Activated naive CD8-positive, alpha-beta T cell treated with anti-CD3 and anti-CD28 coated beads, Interleukin-2, amount 50 U/mL, for 24 hours (primary cell): Measurements from ENCODE around the gene KIF3B.
A peak's percentile ranks its signal among the peaks of the same experiment; 100 is the strongest.

Experiments used
- ATAC-seq: fragments of 150-1000 bp; cut with Tn5 transposase; one replicate; pipeline ENCODE4 v1.10.0; 2021
- DNase-seq: peaks from one replicate; pipeline ENCODE4 v3.0.0; 2021
- H3K27ac Mint-ChIP-seq: one replicate; pipeline ENCODE4 v1.8.0; 2021; ENCODE audit warnings: mild to moderate bottlenecking, mixed read lengths
- H3K27me3 Mint-ChIP-seq: one replicate; pipeline ENCODE4 v1.8.0; 2021; ENCODE audit warnings: mixed read lengths
- H3K36me3 Mint-ChIP-seq: one replicate; pipeline ENCODE4 v1.8.0; 2021; ENCODE audit warnings: low read depth, mixed read lengths
- H3K4me1 Mint-ChIP-seq: one replicate; pipeline ENCODE4 v1.8.0; 2021; ENCODE audit warnings: mixed read lengths
- H3K4me3 Mint-ChIP-seq: one replicate; pipeline ENCODE4 v1.8.0; 2021; ENCODE audit warnings: mild to moderate bottlenecking, moderate library complexity, mixed read lengths
- H3K9me3 Mint-ChIP-seq: one replicate; pipeline ENCODE4 v1.8.0; 2021; ENCODE audit warnings: mixed read lengths

Gene KIF3B

GRCh38 chr20:32357375-32357868 is 80.0 kb downstream of the KIF3B start:
- Mint-ChIP-seq H3K9me3 (no peaks in the 10 kb centered on the region), H3K27ac (peak overlapping the region; percentile 99), H3K4me1 (peaks cover 61% of the 10 kb centered on the region), H3K36me3 (peaks cover 30% of the 10 kb centered on the region), H3K27me3 (peaks cover 1% of the 10 kb centered on the region), H3K4me3 (peak overlapping the region; percentile 94)
- ATAC-seq (no peak), DNase-seq (no peak)

GRCh38 chr20:32357869-32358631 is 80.6 kb downstream of the KIF3B start, which contains the start of gene ASXL1:
TSS of gene ASXL1 (plus strand) at chr20:32358331. CDS start at chr20:32358776, 445 bp downstream.
- H3K4me1 Mint-ChIP-seq: peaks cover 67% of the 10 kb centered on the region
- H3K9me3 Mint-ChIP-seq: no peaks in the 10 kb centered on the region
- DNase-seq (peak; percentile 96), ATAC-seq (peak; percentile 89)
- H3K4me3 Mint-ChIP-seq: peak within 1 kb of the TSS; percentile 95
- H3K27me3 Mint-ChIP-seq: peaks cover 1% of the 10 kb centered on the region
- peaks cover 30% of the 10 kb centered on the region for H3K36me3 Mint-ChIP-seq
- H3K27ac Mint-ChIP-seq: peak within 1 kb of the TSS; percentile 99

- Mint-ChIP-seq H3K9me3 (no peaks in the 10 kb centered on the region), H3K36me3 (peaks cover 28% of the 10 kb centered on the region), H3K27ac (no peak overlapping the region), H3K4me3 (no peak overlapping the region), H3K27me3 (peaks cover 1% of the 10 kb centered on the region), H3K4me1 (peaks cover 72% of the 10 kb centered on the region)
- ATAC-seq (no peak), DNase-seq (no peak)
Measured at GRCh38 chr20:32358632-32358882, 81.1 kb downstream of the KIF3B start.

- peak overlapping the region; percentile 95 for H3K4me3 Mint-ChIP-seq
- ATAC-seq (peak; percentile 8), DNase-seq (peak; percentile 85)
- peaks cover 28% of the 10 kb centered on the region for H3K36me3 Mint-ChIP-seq
- peaks cover 76% of the 10 kb centered on the region for H3K4me1 Mint-ChIP-seq
- peak overlapping the region; percentile 89 for H3K27ac Mint-ChIP-seq
- H3K27me3 Mint-ChIP-seq: peaks cover 1% of the 10 kb centered on the region
- H3K9me3 Mint-ChIP-seq: no peaks in the 10 kb centered on the region
Measured at GRCh38 chr20:32358883-32359632, 81.6 kb downstream of the KIF3B start.

- Mint-ChIP-seq H3K4me1 (peaks cover 74% of the 10 kb centered on the region), H3K36me3 (peaks cover 28% of the 10 kb centered on the region)
Measured at GRCh38 chr20:32359633-32360332, 82.3 kb downstream of the KIF3B start.

GRCh38 chr20:32360333-32360634 is 82.8 kb downstream of the KIF3B start:
- Mint-ChIP-seq H3K4me1 (peaks cover 74% of the 10 kb centered on the region), H3K27me3 (peaks cover 1% of the 10 kb centered on the region), H3K36me3 (peaks cover 28% of the 10 kb centered on the region), H3K4me3 (peak overlapping the region; percentile 95), H3K27ac (peak overlapping the region; percentile 89), H3K9me3 (no peaks in the 10 kb centered on the region)
- DNase-seq (no peak), ATAC-seq (no peak)

More at GRCh38 chr20:32359633-32360332, 82.3 kb downstream of the KIF3B start:
- Mint-ChIP-seq H3K9me3 (no peaks in the 10 kb centered on the region), H3K4me3 (peak overlapping the region; percentile 95), H3K27ac (peak overlapping the region; percentile 89), H3K27me3 (peaks cover 1% of the 10 kb centered on the region)
- DNase-seq: no peak
- no peak for ATAC-seq

DNA sequence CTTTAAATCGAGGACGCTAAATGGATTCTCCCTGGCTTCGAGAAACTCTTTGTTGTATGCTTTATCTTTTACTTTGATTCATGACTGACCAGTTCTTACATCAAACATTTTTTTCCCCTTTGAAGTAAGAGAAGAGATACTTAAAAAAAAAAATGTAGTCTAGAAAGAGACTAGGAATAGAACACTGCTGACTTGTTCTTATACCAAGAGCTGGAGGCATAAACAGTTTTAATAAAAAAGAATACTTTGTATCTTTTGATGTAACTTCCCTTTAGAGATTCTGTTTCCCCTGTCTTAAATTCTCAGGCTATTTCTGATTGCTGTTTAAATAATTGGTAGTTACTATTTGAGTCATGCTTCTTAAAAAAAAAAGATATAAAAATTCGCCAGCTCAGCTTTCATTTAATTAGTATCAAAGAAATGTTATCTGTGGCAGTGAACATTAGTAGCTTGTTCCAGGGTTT is 85.5 kb downstream of the KIF3B start:
- Mint-ChIP-seq H3K4me3 (peak overlapping the region; percentile 95), H3K4me1 (peaks cover 78% of the 10 kb centered on the region), H3K27me3 (peaks cover 1% of the 10 kb centered on the region), H3K27ac (peak overlapping the region; percentile 89), H3K36me3 (peaks cover 35% of the 10 kb centered on the region), H3K9me3 (no peaks in the 10 kb centered on the region)
- ATAC-seq (no peak), DNase-seq (no peak)

GRCh38 chr20:32363492-32363891 is 86.0 kb downstream of the KIF3B start:
- H3K9me3 Mint-ChIP-seq: no peaks in the 10 kb centered on the region
- H3K36me3 Mint-ChIP-seq: peaks cover 40% of the 10 kb centered on the region
- H3K27me3 Mint-ChIP-seq: no peaks in the 10 kb centered on the region
- ATAC-seq (no peak), DNase-seq (no peak)
- H3K4me3 Mint-ChIP-seq: peak overlapping the region; percentile 95
- peaks cover 83% of the 10 kb centered on the region for H3K4me1 Mint-ChIP-seq
- peak overlapping the region; percentile 89 for H3K27ac Mint-ChIP-seq

DNA sequence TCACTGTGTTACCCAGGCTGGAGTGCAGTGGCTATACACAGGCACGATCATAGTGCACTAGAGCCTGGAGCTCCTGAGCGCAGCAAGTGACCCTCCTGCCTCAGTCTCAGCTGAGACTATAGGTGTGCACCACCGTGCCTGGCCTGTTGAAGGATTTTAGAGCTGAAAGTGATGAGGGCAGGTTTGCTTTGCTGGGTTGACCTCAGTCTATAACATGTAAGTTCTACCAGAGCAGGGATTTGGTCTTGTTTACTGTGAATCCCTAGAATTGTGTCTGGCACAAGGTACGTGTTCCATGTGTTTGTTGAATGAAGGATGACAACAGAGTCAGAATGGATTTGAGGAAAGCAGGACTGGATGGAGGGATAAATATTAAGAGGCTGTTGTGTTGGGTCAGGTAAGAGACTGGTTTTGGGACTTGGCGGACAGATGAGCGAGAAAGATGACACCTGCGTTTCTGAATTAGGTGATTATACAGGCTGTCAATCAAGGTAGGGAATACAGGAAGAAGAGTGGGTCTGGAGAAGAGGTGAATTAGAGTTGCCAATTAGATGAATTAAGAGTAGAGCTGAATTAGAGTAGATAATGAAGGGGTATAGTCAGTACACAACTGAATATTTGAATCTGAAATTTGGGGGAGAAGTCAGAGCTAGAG is 87.2 kb downstream of the KIF3B start:
- H3K9me3 Mint-ChIP-seq: no peaks in the 10 kb centered on the region
- H3K4me1 Mint-ChIP-seq: peaks cover 88% of the 10 kb centered on the region
- no peak for DNase-seq
- H3K27me3 Mint-ChIP-seq: no peaks in the 10 kb centered on the region
- peak overlapping the region; percentile 2 for H3K27ac Mint-ChIP-seq
- no peak for ATAC-seq
- H3K4me3 Mint-ChIP-seq: peak overlapping the region; percentile 0
- peaks cover 44% of the 10 kb centered on the region for H3K36me3 Mint-ChIP-seq

- Mint-ChIP-seq H3K9me3 (no peaks in the 10 kb centered on the region), H3K4me3 (no peak overlapping the region), H3K36me3 (peaks cover 44% of the 10 kb centered on the region), H3K4me1 (peaks cover 83% of the 10 kb centered on the region), H3K27me3 (no peaks in the 10 kb centered on the region), H3K27ac (peak overlapping the region; percentile 49)
- ATAC-seq: no peak
- DNase-seq: no peak
Measured at GRCh38 chr20:32365564-32365963, 88.1 kb downstream of the KIF3B start.

- DNase-seq (no peak), ATAC-seq (peak; percentile 55)
- Mint-ChIP-seq H3K36me3 (peaks cover 40% of the 10 kb centered on the region), H3K9me3 (no peaks in the 10 kb centered on the region), H3K27me3 (no peaks in the 10 kb centered on the region), H3K27ac (peak overlapping the region; percentile 49), H3K4me1 (peaks cover 76% of the 10 kb centered on the region), H3K4me3 (peak overlapping the region; percentile 12)
Measured at GRCh38 chr20:32366380-32366779, 88.9 kb downstream of the KIF3B start.

- H3K36me3 Mint-ChIP-seq: peaks cover 44% of the 10 kb centered on the region
- H3K27me3 Mint-ChIP-seq: no peaks in the 10 kb centered on the region
- H3K9me3 Mint-ChIP-seq: no peaks in the 10 kb centered on the region
- ATAC-seq (no peak), DNase-seq (no peak)
- H3K4me1 Mint-ChIP-seq: peaks cover 56% of the 10 kb centered on the region
- no peak overlapping the region for H3K27ac Mint-ChIP-seq
- H3K4me3 Mint-ChIP-seq: no peak overlapping the region
Measured at GRCh38 chr20:32368323-32368722, 90.9 kb downstream of the KIF3B start.

DNA sequence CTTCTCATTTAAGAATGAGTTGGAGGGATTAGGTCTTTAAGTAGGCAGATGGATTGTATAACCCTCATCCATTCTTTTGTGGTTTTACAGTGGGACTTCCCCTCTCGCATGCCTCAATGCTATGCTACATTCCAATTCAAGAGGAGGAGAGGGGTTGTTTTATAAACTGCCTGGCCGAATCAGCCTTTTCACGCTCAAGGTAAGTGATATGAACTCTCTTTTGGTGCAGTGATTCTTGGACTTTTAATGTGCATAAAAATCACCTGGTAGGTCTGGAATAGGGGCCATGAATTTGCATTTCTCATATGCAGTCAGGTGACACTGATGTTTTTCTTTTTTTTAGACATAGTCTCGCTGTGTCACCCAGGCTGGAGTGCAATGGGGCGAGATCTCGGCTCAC is 91.5 kb downstream of the KIF3B start:
- H3K27ac Mint-ChIP-seq: no peak overlapping the region
- no peak for ATAC-seq

GRCh38 chr20:32370897-32371296 is 93.4 kb downstream of the KIF3B start:
- Mint-ChIP-seq H3K4me3 (no peak overlapping the region), H3K27ac (no peak overlapping the region), H3K27me3 (no peaks in the 10 kb centered on the region), H3K4me1 (peaks cover 34% of the 10 kb centered on the region), H3K36me3 (peaks cover 48% of the 10 kb centered on the region), H3K9me3 (no peaks in the 10 kb centered on the region)
- ATAC-seq (no peak), DNase-seq (no peak)

More for the DNA sequence above, 91.5 kb downstream of the KIF3B start:
- Mint-ChIP-seq H3K4me1 (peaks cover 50% of the 10 kb centered on the region), H3K36me3 (peaks cover 44% of the 10 kb centered on the region), H3K4me3 (no peak overlapping the region), H3K9me3 (no peaks in the 10 kb centered on the region), H3K27me3 (no peaks in the 10 kb centered on the region)
- DNase-seq: no peak
